LNCaP clone FGC (cell line): ENCODE data around the gene HSPB2.

ENCODE experiments used
- DNase-seq: peaks from one replicate; pipeline ENCODE4 v3.0.0-alpha.2; 2011; ENCODE audit warnings: low read depth
- H3K4me3 ChIP-seq: 2 replicates; pipeline ENCODE4 v1.5.1; 2011; ENCODE audit warnings: mild to moderate bottlenecking, low read depth, low read length, control low read depth
- TF ChIP-seq, protein P1 (sequence below): IDR thresholded peaks from 2 replicates; pipeline ENCODE4 v1.5.1; 2012; ENCODE audit warnings: mild to moderate bottlenecking; ENCODE audit not compliant: control insufficient read depth, insufficient read depth; ENCODE audit errors: extremely low read depth

Gene HSPB2

DNA sequence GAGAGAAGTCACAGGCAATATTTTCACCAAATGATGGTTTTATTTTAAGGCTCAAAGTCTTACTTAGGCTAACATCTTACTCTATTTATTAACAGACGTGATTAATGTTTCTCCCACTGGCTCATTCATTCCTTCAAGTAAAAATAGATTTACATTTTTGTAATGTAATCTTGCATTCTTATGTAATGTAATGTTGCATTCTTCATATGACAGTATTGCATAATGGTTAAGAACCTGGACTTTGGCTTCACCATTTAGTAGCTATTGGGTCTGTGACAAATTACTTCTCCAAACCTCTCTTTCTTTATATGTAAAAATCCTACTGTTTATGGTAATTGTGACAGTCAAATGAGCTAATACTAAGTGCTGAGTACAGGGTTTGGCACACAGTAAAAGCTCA is 21.3 kb downstream of the HSPB2 start:
- TF ChIP-seq, protein P1, sequence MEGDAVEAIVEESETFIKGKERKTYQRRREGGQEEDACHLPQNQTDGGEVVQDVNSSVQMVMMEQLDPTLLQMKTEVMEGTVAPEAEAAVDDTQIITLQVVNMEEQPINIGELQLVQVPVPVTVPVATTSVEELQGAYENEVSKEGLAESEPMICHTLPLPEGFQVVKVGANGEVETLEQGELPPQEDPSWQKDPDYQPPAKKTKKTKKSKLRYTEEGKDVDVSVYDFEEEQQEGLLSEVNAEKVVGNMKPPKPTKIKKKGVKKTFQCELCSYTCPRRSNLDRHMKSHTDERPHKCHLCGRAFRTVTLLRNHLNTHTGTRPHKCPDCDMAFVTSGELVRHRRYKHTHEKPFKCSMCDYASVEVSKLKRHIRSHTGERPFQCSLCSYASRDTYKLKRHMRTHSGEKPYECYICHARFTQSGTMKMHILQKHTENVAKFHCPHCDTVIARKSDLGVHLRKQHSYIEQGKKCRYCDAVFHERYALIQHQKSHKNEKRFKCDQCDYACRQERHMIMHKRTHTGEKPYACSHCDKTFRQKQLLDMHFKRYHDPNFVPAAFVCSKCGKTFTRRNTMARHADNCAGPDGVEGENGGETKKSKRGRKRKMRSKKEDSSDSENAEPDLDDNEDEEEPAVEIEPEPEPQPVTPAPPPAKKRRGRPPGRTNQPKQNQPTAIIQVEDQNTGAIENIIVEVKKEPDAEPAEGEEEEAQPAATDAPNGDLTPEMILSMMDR = no peak

GRCh38 chr11:111934306-111934705 is 21.8 kb downstream of the HSPB2 start:
- H3K4me3 ChIP-seq = no peak overlapping the region
- TF ChIP-seq, protein P1 = no peak
- DNase-seq = no peak

More for the DNA sequence above, 21.3 kb downstream of the HSPB2 start:
- no peak overlapping the region for H3K4me3 ChIP-seq
- no peak for DNase-seq

DNA sequence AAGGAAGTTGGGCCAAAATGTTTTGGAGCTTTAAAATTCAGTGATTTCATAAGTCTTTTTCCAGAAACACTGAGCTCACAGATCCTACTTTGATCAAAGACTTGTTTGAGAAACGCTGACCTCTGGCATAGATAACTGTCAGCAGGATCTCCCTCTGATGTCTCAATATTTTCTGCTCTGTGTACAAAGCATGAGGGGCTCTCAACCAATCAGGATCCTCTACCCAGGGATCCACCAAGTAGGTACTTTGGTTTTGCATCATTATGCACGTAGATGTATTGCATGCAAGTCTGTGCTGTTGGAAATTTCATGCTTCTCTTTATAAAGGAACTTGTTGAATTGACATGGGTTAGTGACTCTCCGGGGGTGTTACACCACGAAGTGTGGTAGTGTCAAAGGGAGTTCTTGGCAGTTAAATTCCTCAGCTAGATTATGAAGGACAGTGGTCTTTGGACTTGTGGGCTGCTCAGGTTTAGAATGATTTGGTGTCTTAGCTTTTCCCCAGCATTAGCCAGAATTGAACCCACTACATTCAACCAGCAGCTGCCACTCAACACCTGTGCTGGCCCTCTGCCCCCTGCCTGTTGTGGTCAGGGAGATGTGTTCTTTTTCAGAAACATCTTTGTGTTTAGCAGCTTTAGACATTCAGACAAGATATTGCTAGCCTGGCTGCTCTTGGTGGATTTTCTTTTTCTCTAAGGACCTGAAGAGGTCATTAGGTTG is 22.9 kb downstream of the HSPB2 start:
- no peak for DNase-seq

DNA sequence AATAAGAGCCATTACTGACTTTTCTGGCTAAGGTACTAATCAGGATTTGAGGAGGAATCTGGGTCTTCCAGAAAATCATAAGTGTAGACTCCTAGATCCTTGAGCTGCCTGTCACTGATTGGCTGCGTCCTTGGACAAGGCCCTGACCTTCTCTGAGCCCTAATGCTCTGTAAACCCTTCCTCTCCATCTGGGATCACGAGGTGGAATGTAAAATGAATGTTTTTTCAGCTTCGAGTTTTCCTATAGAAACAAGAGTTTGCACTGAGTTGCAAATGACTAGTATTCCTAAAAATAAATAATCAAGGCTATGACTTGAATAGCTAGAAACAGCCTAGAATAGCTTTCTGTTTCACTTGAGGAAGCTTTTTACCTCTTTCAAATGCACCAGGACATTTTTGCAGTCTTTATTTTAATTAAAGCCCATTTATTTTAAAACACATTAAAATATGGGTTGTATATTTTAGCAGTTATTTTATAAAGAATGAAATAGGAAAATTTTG is 23.6 kb downstream of the HSPB2 start:
- TF ChIP-seq, protein P1 = no peak
- DNase-seq = no peak
- peak overlapping the region; percentile 58 for H3K4me3 ChIP-seq

More for the DNA sequence above, 22.9 kb downstream of the HSPB2 start:
- TF ChIP-seq, protein P1 = no peak
- H3K4me3 ChIP-seq = no peak overlapping the region

DNA sequence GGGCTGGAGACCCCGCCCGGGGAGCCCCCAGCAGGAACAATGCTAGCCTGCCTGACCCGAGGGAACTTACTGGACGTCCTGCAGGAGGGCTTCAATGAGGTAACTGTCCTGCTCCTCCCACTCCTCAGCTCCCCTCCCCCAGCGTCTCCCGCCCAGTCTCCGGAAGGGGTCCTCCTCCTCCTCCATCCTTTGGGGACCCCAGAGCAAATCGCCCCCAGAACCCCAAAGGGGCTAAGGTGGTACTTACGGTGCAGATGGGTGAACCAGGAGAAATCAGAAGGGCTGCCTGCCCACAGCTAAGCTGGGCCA is 24.9 kb downstream of the HSPB2 start:
- DNase-seq = no peak
- H3K4me3 ChIP-seq = peak overlapping the region; percentile 58
- TF ChIP-seq, protein P1 = no peak

DNA sequence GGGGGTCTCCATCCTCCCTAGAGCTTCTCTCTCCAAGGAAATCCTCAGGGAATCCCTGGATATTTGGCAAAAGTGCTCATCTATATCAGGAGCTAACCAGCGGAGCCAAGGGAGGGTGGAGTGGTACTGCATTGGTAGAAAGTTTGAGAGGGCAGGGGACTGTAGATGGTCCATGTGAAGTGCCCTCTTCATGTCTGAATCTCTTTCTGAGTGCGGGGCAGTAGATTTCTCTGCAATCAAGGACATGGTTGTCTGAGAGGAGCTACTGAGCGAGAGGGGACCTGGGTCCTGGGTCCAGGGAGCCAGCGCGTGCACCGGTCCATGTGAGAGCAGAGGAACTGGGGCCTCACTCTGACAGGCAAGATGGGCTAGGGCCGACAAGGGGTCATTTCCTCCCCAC is 25.3 kb downstream of the HSPB2 start:
- TF ChIP-seq, protein P1 = no peak
- no peak overlapping the region; the same call in 1 of the 2 replicates for H3K4me3 ChIP-seq
- no peak for DNase-seq

- DNase-seq = no peak
- H3K4me3 ChIP-seq = no peak overlapping the region
- TF ChIP-seq, protein P1 = no peak
These were observed 26.2 kb downstream of the HSPB2 start for GRCh38 chr11:111938687-111939160.
